IPS-11a (cell line): ENCODE results near the gene SMAD9.

ENCODE experiments used
- H3K4me3 ChIP-seq: one replicate; pipeline ENCODE4 v1.5.1; 2013; ENCODE audit warnings: low read depth, low read length, control low read depth

The SMAD9 gene

DNA sequence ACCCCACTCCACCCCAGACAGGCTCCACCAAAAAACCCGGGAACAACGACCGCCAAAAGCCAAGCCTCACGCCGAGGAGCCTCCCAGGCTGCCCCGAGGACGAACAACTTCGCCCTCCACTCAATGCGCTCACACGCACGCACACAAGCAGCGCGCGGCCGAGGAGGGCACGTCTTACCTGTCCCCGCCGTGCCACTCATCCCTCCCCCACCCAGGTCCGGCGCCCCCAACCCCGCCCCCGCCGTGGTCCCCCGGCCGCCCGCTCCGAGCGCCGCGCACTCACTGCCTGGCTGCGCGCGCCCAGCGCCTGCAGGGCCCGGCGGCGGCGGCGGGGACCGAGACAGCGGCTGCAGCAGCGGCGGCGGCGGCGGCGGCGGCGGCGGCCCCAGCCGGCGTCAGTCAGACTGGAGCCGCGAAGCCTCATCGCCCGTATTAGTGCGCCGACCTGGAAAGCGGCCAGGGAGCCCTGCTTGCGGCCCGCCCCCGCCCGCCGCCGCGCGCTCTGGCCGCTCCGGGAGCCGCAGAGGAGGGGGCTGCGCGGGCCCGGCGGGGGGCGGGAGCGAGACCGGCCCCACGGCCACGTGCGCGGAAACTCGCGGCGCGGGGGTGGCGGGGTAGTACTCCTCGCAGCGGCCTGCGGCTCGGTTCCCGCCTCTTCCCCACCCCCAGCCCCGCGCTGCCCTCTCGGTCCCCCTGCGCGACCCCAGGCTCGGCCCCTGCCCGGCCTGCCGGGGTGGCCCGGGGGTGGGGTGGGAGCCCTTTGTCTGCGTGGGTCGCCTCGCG lies at the start of gene SMAD9:
TSS of gene SMAD9 (minus strand) at position 406 of the 783 bp plus-strand sequence. CDS start 40,549 bp downstream, outside the sequence.
- peak within 1 kb of the TSS; percentile 40 for H3K4me3 ChIP-seq

- H3K4me3 ChIP-seq = no peak overlapping the region
Measured at GRCh38 chr13:36966404-36966803, 46.4 kb upstream of the SMAD9 start.

DNA sequence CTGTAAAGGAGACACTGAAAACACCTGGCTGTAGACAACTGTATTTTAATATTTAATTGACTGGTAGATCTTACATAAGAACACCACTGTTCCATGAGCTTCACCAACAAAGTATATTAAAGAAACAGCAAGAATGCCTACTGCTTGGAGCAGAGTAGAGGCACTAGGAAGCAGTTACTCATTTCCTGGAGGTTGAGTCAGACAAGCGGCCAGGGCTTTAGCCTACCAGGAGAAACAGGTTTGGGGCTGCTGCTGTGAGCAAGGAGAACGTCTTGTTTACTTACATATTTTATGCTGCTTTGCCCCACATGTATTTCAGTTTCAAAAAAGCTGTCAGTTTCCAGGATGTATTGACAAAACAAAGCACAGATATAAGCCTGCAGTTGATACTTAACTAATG lies 45.7 kb upstream of the SMAD9 start:
- no peak overlapping the region for H3K4me3 ChIP-seq

GRCh38 chr13:36959456-36960116 lies 39.5 kb upstream of the SMAD9 start:
- H3K4me3 ChIP-seq = no peak overlapping the region

DNA sequence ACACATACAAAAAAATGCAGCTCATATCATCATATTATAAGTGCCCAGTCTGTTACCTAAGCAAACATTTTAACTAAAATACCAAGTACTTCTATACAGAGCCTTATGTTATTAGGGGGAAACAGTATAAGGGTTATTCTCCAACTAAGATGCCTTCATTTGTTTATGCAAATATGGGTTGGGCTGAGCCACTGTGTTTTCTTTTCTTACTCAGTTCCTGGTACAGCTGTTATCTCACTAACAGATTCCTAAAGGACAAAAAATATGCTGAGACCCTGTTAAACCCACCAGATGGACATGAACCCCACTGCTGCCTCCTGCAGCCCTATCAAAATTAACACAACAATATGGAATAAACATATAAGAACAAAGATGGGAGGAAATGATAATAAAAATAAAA lies 34.5 kb upstream of the SMAD9 start:
- H3K4me3 ChIP-seq = no peak overlapping the region

- H3K4me3 ChIP-seq = no peak overlapping the region
Measured at GRCh38 chr13:36950920-36951319, 30.9 kb upstream of the SMAD9 start.

- H3K4me3 ChIP-seq = no peak overlapping the region
Measured at GRCh38 chr13:36950330-36950729, 30.3 kb upstream of the SMAD9 start.

DNA sequence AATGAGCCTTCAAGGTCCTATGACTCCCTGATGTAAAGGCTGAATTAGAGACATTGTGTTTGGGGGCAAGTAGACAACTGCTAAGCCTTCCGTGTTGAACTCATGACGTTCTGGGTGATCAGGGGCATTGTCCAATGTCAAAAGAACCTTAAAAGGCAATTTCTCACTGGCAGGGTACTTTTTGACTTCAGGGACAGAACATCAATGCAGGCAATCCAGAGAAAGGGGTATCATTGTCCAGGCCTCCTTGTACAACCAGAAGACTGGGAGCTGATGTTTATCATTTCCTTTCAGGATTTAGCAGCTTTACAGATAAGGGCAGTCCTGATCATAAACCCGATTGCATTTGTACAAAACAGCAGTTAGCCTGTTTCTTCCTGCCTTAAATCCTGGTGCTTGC lies 25.0 kb upstream of the SMAD9 start:
- H3K4me3 ChIP-seq = no peak overlapping the region

DNA sequence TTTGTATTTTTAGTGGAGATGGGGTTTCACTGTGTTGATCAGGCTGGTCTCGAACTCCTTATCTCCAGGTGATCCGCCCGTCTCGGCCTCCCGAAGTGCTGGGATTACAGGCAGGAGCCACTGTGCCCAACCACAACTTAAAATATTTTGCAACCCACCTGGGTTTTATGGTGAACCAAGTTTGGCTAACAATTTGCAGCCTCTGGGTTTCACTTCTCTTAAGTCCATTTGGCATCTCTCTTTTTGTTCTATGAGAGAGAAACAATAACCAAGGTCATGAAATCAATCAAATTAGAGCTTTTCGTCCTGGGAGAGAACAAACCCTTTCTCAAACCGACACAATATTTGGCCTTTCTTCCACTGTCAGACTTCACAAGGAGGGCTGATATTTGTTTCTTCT lies 5.6 kb upstream of the SMAD9 start:
- no peak overlapping the region for H3K4me3 ChIP-seq

DNA sequence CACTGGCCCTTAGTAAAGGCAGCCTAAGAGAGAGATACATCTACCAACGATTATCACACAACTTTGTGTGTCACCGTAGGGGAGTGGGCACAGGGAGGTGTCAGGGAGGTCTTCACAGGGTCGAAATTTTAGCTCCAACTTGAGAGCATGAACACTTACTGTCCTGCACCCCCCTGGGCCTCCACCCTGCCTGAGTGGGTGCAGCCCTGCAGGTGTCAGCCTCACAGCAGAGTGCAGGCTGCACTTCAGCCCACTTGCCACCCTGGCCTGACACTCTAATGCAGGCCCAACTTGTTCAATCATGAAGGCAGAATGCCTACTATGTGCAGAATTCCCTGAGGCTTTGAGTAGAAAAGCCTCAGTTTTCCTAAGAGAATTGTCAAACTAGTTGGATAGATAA lies 4.0 kb upstream of the SMAD9 start:
- no peak overlapping the region for H3K4me3 ChIP-seq

GRCh38 chr13:36921631-36922301 lies 1.7 kb upstream of the SMAD9 start:
- H3K4me3 ChIP-seq = no peak overlapping the region

DNA sequence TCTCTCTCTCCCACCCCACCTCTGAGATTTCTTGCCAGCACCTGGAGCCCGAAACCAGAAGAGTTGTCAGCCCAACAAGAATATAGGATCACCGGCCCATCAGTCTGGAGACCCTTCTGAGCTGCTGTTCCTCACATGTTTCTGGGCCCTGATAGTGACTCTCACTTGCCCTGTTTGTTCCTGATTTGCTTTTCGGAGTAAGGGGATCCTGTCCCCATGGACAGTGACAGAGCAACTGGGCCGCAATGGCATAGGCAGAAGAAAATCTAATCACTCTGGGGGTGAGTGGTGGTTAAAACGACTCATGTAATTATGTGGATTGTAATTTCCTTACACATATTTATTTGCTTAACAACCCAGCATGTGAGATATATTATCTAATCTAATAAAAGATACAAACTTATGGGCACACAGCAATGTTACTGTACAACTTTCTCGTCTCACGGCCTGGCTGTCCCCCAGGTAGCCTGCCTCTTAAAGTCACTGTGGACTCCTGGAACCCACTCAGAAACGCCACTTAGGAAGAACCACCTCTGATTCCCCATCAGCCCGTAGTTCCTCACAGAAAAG lies 663 bp upstream of the SMAD9 start:
- H3K4me3 ChIP-seq = peak overlapping the region; percentile 17

DNA sequence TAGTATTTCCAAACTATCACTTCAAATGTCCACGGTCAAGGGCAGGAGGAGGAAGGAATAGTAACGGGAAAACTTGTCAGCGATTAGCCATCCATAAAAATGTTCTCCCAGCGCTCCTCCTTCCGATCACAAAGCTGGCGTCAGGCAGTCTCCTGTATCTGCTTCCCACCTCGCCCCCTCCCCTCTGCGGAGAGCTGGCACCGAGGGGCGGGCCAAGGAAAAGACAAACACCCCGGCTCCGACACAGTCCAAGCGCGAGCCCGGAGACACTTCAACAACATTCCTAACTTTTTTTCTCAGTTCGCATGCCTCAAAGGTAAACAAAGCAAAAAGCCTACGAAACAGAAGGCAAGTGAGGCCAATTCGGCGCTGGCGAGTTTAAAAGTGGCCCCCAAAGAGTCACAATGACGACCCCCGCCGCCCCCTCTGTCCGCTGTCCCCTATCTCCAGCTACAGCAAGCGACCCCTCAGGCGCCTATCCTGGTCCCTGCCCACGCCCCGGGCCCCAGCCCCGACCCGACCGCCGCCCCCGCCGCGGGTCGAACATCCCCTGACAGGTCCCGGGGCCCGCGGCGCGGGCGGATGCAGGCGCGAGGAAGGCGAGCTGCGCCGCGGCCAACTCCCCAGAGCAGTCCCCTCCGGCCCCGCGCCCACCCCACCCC lies 736 bp downstream of the SMAD9 start:
- peak overlapping the region; percentile 40 for H3K4me3 ChIP-seq

- peak overlapping the region; percentile 40 for H3K4me3 ChIP-seq
Measured at GRCh38 chr13:36918246-36919131, 1.5 kb downstream of the SMAD9 start.

GRCh38 chr13:36917311-36917710 lies 2.7 kb downstream of the SMAD9 start:
- H3K4me3 ChIP-seq = no peak overlapping the region

- no peak overlapping the region for H3K4me3 ChIP-seq
Measured at GRCh38 chr13:36915896-36916640, 4.0 kb downstream of the SMAD9 start.

GRCh38 chr13:36915106-36915505 lies 4.9 kb downstream of the SMAD9 start:
- no peak overlapping the region for H3K4me3 ChIP-seq

DNA sequence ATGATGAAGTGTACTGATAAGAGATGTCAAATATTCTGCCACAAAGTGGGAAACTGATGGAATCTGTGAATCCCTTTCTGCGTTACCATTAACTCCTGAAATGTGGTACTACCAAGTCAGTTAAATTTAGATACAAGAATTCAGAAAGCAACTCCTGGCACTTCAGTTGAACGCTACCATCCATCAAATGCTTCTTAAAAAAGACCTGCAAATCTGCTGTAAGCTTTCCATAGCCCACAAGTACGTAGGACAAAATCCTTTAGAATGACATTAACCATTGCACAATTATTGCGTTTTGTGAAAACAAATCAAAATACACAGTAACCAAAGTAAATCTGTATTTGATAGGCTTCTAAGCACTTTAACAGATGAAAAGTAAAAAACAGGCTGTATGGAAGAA lies 5.4 kb downstream of the SMAD9 start:
- no peak overlapping the region for H3K4me3 ChIP-seq

- H3K4me3 ChIP-seq = no peak overlapping the region
Measured at GRCh38 chr13:36913463-36913862, 6.6 kb downstream of the SMAD9 start.
